GM13977 (cell line): Measurements from ENCODE around the gene HS6ST3.

Experiments
- DNase-seq: peaks from one replicate; pipeline ENCODE4 v3.0.0; 2012; ENCODE audit warnings: low spot score
- in situ Hi-C: fragments of 300-500 bp; cut with MboI; formaldehyde crosslinking; loops from one replicate; pipeline ENCODE4 v1.12.0; 2022; ENCODE audit warnings: low sequenced_read_pairs, low pct_unique_long_range_greater_than_20kb, mixed read lengths, inconsistent platforms; ENCODE audit not compliant: unreplicated experiment
- TF ChIP-seq, protein P1 (sequence below): IDR thresholded peaks from 2 replicates; pipeline ENCODE4 v1.5.1; 2012; ENCODE audit warnings: mild to moderate bottlenecking, control low read depth; ENCODE audit not compliant: insufficient read depth; ENCODE audit errors: extremely low read depth, missing control alignments

HS6ST3 gene

DNA sequence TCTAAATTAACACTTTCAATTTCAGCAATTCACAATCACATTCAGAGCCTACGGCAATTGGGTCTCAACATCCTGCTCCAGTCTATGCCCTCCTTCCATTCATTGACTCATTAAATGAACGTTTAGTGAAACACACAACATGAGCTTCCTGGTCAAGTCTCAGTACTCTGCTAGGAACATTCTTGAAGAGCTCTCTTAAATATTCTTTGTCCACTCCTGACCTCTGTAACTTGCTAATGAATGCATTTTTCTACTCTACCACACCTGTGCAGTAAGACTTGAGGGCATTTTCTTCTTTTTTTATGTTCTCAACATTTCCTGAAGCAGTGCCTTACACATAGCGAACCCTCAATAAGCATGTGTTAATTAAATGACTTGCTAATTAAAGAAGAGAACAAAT, 735.7 kb downstream of the HS6ST3 start:
- in situ Hi-C loops, result no loop called here
- DNase-seq, result no peak
- TF ChIP-seq, protein P1, sequence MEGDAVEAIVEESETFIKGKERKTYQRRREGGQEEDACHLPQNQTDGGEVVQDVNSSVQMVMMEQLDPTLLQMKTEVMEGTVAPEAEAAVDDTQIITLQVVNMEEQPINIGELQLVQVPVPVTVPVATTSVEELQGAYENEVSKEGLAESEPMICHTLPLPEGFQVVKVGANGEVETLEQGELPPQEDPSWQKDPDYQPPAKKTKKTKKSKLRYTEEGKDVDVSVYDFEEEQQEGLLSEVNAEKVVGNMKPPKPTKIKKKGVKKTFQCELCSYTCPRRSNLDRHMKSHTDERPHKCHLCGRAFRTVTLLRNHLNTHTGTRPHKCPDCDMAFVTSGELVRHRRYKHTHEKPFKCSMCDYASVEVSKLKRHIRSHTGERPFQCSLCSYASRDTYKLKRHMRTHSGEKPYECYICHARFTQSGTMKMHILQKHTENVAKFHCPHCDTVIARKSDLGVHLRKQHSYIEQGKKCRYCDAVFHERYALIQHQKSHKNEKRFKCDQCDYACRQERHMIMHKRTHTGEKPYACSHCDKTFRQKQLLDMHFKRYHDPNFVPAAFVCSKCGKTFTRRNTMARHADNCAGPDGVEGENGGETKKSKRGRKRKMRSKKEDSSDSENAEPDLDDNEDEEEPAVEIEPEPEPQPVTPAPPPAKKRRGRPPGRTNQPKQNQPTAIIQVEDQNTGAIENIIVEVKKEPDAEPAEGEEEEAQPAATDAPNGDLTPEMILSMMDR, result no peak

DNA sequence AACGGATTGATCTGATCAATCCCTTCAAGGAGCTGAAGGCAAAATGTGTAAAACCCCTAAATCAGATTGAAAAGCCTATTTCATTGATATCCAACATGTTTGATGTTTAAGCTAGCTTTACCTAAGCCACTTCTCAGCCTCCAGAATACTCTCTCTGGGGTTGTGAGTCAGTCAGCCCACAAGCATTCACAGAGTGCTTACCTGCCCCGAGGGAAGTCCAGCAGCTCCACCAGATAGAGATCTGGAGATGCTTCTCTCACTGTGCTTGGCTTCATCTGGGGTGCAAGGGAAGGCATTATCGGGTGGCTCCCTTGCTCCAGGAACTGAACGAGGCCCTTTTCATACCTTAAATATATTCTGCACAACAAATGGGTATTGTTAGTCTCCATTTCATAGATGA, 744.7 kb downstream of the HS6ST3 start:
- TF ChIP-seq, protein P1, result no peak
- no peak for DNase-seq
- in situ Hi-C loops, result no loop called here

DNA sequence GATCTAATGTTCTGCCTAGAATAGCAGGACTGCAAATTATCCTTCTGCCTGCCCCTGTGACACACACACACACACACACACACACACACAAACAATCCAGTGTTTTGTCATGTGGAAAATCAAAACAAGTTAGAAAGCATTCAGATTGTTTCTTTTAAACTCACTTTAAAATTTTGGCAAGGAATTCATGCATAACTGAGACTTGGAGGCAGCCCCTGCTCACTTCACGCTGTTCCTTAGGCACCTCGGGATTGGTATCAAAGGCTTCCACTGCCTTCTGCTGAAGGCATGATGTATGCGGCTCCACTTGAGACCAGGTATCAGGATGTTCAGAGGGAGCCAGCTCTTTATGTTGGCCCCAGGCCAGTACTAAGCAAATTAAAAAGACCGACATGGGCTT, 745.6 kb downstream of the HS6ST3 start:
- in situ Hi-C loops, result no loop called here
- TF ChIP-seq, protein P1, result no peak
- no peak for DNase-seq

DNA sequence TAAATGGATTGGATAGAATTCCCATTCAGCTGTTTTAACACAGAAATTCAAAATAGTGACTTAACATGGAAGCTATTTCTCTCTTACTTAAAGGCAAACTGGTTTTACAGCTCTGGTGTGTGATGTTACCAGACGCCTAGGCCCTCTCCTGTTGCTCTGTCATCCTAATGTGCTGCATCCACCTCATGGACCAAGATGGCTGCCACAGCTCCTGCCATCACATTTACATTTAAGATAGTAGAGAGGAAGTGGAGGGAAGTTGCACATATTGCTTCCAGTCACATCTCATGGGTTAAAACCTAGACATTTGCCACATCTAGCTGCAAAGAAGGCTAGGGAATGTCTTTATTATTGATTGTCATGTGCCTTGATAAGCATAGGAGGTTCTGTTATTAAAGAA, 746.8 kb downstream of the HS6ST3 start:
- in situ Hi-C loops, result no loop called here
- TF ChIP-seq, protein P1, result no peak
- DNase-seq, result no peak

DNA sequence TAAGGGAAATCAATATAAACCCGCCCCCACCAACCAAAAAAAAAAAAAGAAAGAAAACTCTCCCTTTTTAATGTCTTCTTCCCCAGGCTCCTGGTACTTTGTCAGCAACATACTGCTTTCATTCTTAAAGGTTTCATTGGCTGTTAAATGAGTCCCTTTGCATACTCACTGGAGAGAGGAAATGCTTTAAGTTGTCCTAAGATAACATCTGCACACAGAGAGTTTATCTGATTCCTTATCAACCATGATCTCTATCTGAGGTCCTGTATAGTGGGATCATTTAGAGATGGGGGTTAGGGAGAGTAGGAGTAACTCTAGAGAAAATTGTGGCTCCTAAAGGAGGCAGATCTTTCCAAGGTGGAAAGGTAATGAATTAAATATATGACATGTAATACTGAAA, 747.9 kb downstream of the HS6ST3 start:
- TF ChIP-seq, protein P1, result no peak
- in situ Hi-C loops, result no loop called here
- DNase-seq, result no peak

DNA sequence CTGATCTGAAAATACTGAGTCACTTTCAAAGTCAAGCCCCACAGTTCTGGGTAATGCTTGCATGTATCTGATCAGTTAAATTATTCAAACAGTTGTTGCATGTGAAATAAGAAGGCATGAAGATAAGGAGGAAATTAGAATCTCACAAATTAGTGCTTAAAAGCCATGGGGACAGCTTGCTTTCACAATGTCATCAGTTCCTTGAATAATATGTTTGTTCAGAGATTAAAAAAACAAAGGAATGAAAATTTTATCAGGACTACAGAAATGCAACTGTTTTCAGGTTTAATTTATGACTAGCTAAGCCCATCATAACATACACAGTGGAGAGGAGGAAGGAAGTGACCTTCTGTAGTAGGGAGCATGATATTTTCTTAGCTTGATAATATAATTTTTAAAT, 754.3 kb downstream of the HS6ST3 start:
- in situ Hi-C loops, result no loop called here
- no peak for DNase-seq
- TF ChIP-seq, protein P1, result no peak

DNA sequence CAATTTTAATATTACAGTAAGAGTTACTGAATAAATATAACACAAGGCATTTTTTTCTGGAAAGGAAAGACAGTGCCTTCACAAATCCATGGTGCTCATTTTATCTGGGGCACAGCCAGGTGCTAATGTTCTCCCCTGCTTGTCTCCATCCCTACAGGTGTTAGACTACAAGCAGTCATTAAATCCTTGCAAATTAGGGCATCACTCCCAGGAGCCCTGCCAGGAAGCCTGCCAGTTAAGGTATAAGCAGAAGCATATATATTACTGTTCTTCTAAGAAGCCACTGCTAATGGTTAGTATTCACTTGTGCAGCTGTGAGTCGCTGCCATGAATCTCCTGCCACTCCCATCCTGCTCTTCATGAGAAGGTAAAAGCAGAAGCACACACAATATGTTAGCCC, 754.7 kb downstream of the HS6ST3 start:
- TF ChIP-seq, protein P1, result no peak
- DNase-seq, result no peak
- in situ Hi-C loops, result no loop called here
